Endothelial cell of umbilical vein (primary cell): Measurements from ENCODE around the gene NAV2. TPM values are rescaled to one million over a fixed set of nuclear protein-coding genes. Genes with fewer than 3 reads are reported as not detected.

Experiments used
- BruUV-seq: library from RNA; stranded (reverse); fragments of 400-500 nt; replicated peaks from 2 replicates; lab custom pipeline; 2021; lab: Mats Ljungman, UMichigan
- CTCF ChIA-PET: fragments of 300-600, 350-600 bp; sonication (Branson Sonifier 250); formaldehyde crosslinking; loops from one replicate; lab custom pipeline; 2021; ENCODE audit warnings: antibody characterized with exemption, inconsistent platforms; lab: Charles Lee
- POLR2A ChIA-PET: fragments of 300-600, 350-600 bp; sonication (Branson Sonifier 250); formaldehyde crosslinking; loops from one replicate; lab custom pipeline; 2021; ENCODE audit warnings: antibody characterized with exemption, inconsistent platforms; lab: Charles Lee
- DNase-seq: peaks from one replicate; pipeline ENCODE4 v3.0.0-alpha.2; 2011; ENCODE audit warnings: low read depth, low spot score
- FAIRE-seq: peaks from 2 replicates; lab custom pipeline; 2011; peaks lifted over from hg19 to GRCh38; lab: Jason Lieb, UNC
- H2AFZ ChIP-seq: 2 replicates; pipeline ENCODE4 v1.6.0; 2012; ENCODE audit warnings: low read depth, low read length, control low read depth, inconsistent platforms
- H3K27ac ChIP-seq: 2 replicates; pipeline ENCODE4 v1.5.1; 2011; ENCODE audit warnings: low read depth, mild to moderate bottlenecking, control low read depth, low read length, moderate library complexity; ENCODE audit not compliant: insufficient read depth
- H3K27me3 ChIP-seq, 2 experiments: 2 replicates each; pipeline versions ENCODE4 v1.6.0 to v1.6.1; 2011; ENCODE audit warnings: low read length in 2 of 2, mixed read lengths in 1 of 2; ENCODE audit not compliant: control insufficient read depth in 2 of 2, insufficient read depth in 2 of 2
- H3K36me3 ChIP-seq, 2 experiments: 2 replicates in 1 of 2; 3 replicates in 1 of 2; pipeline ENCODE4 v1.5.1; 2011; ENCODE audit warnings: low read length in 2 of 2, mild to moderate bottlenecking in 1 of 2, moderate library complexity in 1 of 2; ENCODE audit not compliant: control insufficient read depth in 2 of 2, insufficient read depth in 2 of 2; ENCODE audit errors: extremely low read depth in 1 of 2
- H3K4me1 ChIP-seq: 3 replicates; pipeline ENCODE4 v1.5.1; 2011; ENCODE audit warnings: mild to moderate bottlenecking, low read length; ENCODE audit not compliant: control insufficient read depth, insufficient read depth; ENCODE audit errors: extremely low read depth
- H3K4me2 ChIP-seq: 2 replicates; pipeline ENCODE4 v1.6.1; 2011; ENCODE audit warnings: low read length, control low read depth, mixed read lengths; ENCODE audit not compliant: insufficient read depth
- H3K4me3 ChIP-seq, 3 experiments: fragments of 200-600 bp in 1 of 3; sonication (generic), shearing (Covaris generic) in 1 of 3; replicated peaks in 1 of 3; 2 replicates each; pipeline ENCODE4 v1.5.1; 2011 to 2016; ENCODE audit warnings: control low read depth in 3 of 3, low read length in 3 of 3, mild to moderate bottlenecking in 2 of 3, inconsistent platforms in 1 of 3, low read depth in 1 of 3, moderate library complexity in 1 of 3; ENCODE audit not compliant: insufficient read depth in 1 of 3
- H3K79me2 ChIP-seq: 2 replicates; pipeline ENCODE4 v1.6.0; 2012; ENCODE audit warnings: low read length, inconsistent platforms; ENCODE audit not compliant: control insufficient read depth, insufficient read depth
- H3K9ac ChIP-seq: replicated peaks from 2 replicates; pipeline ENCODE3; 2011; ENCODE audit warnings: low read length, control low read depth; ENCODE audit not compliant: insufficient read depth; ENCODE audit errors: extremely low read depth
- H3K9me1 ChIP-seq: replicated peaks from 3 replicates; pipeline ENCODE4 v1.6.0; 2011; ENCODE audit warnings: mild to moderate bottlenecking, low read length; ENCODE audit not compliant: control insufficient read depth, insufficient read depth; ENCODE audit errors: extremely low read depth
- H3K9me3 ChIP-seq: replicated peaks from 2 replicates; pipeline ENCODE4 v1.5.1; 2012; ENCODE audit warnings: low read length, inconsistent platforms; ENCODE audit not compliant: control insufficient read depth, insufficient read depth
- H4K20me1 ChIP-seq: replicated peaks from 2 replicates; pipeline ENCODE3; 2011; ENCODE audit warnings: mild to moderate bottlenecking, low read length; ENCODE audit not compliant: control insufficient read depth, insufficient read depth; ENCODE audit errors: extremely low read depth
- CTCF ChIP-seq, 2 donors: IDR thresholded peaks; 1 replicate in 1 of 2; 2 replicates in 1 of 2; pipeline ENCODE4 v1.5.1; 2011; ENCODE audit warnings: low read length in 2 of 2, mild to moderate bottlenecking in 2 of 2, moderate library complexity in 2 of 2, control low read depth in 1 of 2, inconsistent platforms in 1 of 2, low read depth in 1 of 2; ENCODE audit not compliant: insufficient read depth in 1 of 2; ENCODE audit errors: extremely low read depth in 1 of 2
- EZH2 ChIP-seq: IDR thresholded peaks from 2 replicates; pipeline ENCODE4 v1.6.1; 2012; ENCODE audit warnings: borderline replicate concordance, low read depth, mild to moderate bottlenecking, moderate library complexity, low read length, inconsistent platforms; ENCODE audit not compliant: severe bottlenecking
- FOS ChIP-seq: IDR thresholded peaks from 2 replicates; pipeline ENCODE4 v1.6.1; 2011; ENCODE audit warnings: mild to moderate bottlenecking, low read length, moderate library complexity, borderline replicate concordance; ENCODE audit not compliant: insufficient read depth
- GATA2 ChIP-seq: IDR thresholded peaks from 2 replicates; pipeline ENCODE4 v1.7.0; 2011; ENCODE audit warnings: low read depth, mild to moderate bottlenecking, moderate library complexity, mixed read lengths, low read length; ENCODE audit not compliant: insufficient read length, insufficient read depth
- JUN ChIP-seq: IDR thresholded peaks from 2 replicates; pipeline ENCODE4 v1.6.1; 2011; ENCODE audit warnings: borderline replicate concordance, low read depth; ENCODE audit not compliant: insufficient read length, insufficient read depth
- MAX ChIP-seq: IDR thresholded peaks from 2 replicates; pipeline ENCODE4 v1.6.1; 2011; ENCODE audit not compliant: insufficient read depth, insufficient read length
- MYC ChIP-seq: IDR thresholded peaks from one replicate; pipeline ENCODE4 v1.6.1; 2011; ENCODE audit warnings: mild to moderate bottlenecking, low read depth, low read length
- POLR2A ChIP-seq: IDR thresholded peaks from 2 replicates; pipeline ENCODE4 v1.6.1; 2012; ENCODE audit warnings: low read depth, mild to moderate bottlenecking, control low read depth, low read length
- POLR2AphosphoS5 ChIP-seq: IDR thresholded peaks from 2 replicates; pipeline ENCODE4 v1.6.1; 2012; ENCODE audit warnings: low read depth, mild to moderate bottlenecking, control low read depth, low read length, moderate library complexity; ENCODE audit not compliant: insufficient read depth
- dilution Hi-C: fragments of 300-500 bp; cut with MboI; formaldehyde crosslinking; loops from one replicate; pipeline ENCODE4 v1.15.0; 2019; ENCODE audit warnings: low sequenced_read_pairs; ENCODE audit not compliant: extremely low pct_ligation_motif_present
- intact Hi-C: fragments of 100-400 bp; cut with micrococcal nuclease; formaldehyde crosslinking; loops from one replicate; pipeline ENCODE4 v1.10.0; 2022
- polyA plus RNA-seq, 4 experiments: library from polyadenylated mRNA; depleted of rRNA in 3 of 4; stranded (reverse) in 3 of 4; unstranded in 1 of 4; fragments of >200 nt; gene quantifications; 2 replicates each; pipeline versions ENCODE4 v1.2.1 to v1.2.3, GENCODE V29; 2011 to 2012; ENCODE audit warnings: missing spikeins in 1 of 4
- total RNA-seq: library from RNA; stranded (reverse); gene quantifications from 2 replicates; pipeline ENCODE4 v1.2.3, GENCODE V29; 2021

Gene NAV2
- total and polyA plus RNA-seq, 2 donors (not counting 3 experiments of a cell fraction or from before 2014, with no cell fraction given) = 10.9 to 68.0 TPM

- no peaks in the 10 kb centered on the region for H3K4me1 ChIP-seq
- no TSS peak for BruUV-seq
- no peak for DNase-seq
- no peaks in the 10 kb centered on the region for H3K79me2 ChIP-seq
- H3K4me2 ChIP-seq = no peak overlapping the region
- no peaks in the 10 kb centered on the region for H3K9me3 ChIP-seq
- FAIRE-seq = no peak
- dilution Hi-C loops = no loop called here
- ChIA-PET CTCF (no interaction called here), POLR2A (no interaction called here)
- H3K27me3 ChIP-seq = peaks cover 70 to 80% of the 10 kb centered on the region in 2 experiments
- no peak overlapping the region for H2AFZ ChIP-seq
- H3K36me3 ChIP-seq = no peaks in the 10 kb centered on the region
- intact Hi-C loops = no loop called here
- H3K27ac ChIP-seq = no peak overlapping the region
- H3K9ac ChIP-seq = no peak overlapping the region
- TF ChIP-seq EZH2 = peak; percentile 98
- no peak for TF ChIP-seq MAX
- no peaks in the 10 kb centered on the region for H3K9me1 ChIP-seq
- H4K20me1 ChIP-seq = no peaks in the 10 kb centered on the region
- H3K4me3 ChIP-seq = no peak overlapping the region
These were observed 443.7 kb downstream of the NAV2 start for GRCh38 chr11:20156280-20156875.

- no peaks in the 10 kb centered on the region for H3K4me1 ChIP-seq
- POLR2A ChIA-PET = no interaction called here
- H3K9me1 ChIP-seq = no peaks in the 10 kb centered on the region
- no peak overlapping the region for H2AFZ ChIP-seq
- no peaks in the 10 kb centered on the region for H4K20me1 ChIP-seq
- intact Hi-C loops (no loop called here), dilution Hi-C loops (no loop called here)
- H3K4me2 ChIP-seq = no peak overlapping the region
- H3K9me3 ChIP-seq = no peaks in the 10 kb centered on the region
- no peak for DNase-seq
- no peak overlapping the region for H3K4me3 ChIP-seq
- no peak overlapping the region for H3K9ac ChIP-seq
- peaks cover 74 to 87% of the 10 kb centered on the region in 2 experiments for H3K27me3 ChIP-seq
- FAIRE-seq = no peak
- H3K79me2 ChIP-seq = no peaks in the 10 kb centered on the region
- CTCF ChIA-PET = no interaction called here
- no TSS peak for BruUV-seq
- no peaks in the 10 kb centered on the region for H3K36me3 ChIP-seq
- H3K27ac ChIP-seq = no peak overlapping the region
- TF ChIP-seq JUN (no peak), POLR2A (no peak), CTCF (IDR thresholded peaks at IDR 0.05; ENCODE audit: extremely low read depth in 1 of 2, insufficient read depth in 1 of 2, low read depth in 1 of 2, low read length in 2 of 2) (no peak), GATA2 (no peak), MAX (no peak), MYC (no peak), EZH2 (peak; percentile 90), FOS (no peak), POLR2AphosphoS5 (no peak)
These were observed 444.4 kb downstream of the NAV2 start for GRCh38 chr11:20156876-20157613.
